GM21576 (cell line): ENCODE results near the gene LRCH1.
A peak's percentile ranks its signal among the peaks of the same experiment; 100 is the strongest.
"Not testable (repeated sequence)": the region's sequence is repeated elsewhere in the genome, so short reads cannot be mapped to it uniquely, and the experiment has no call there.

Experiments
- ATAC-seq: cut with Tn5 transposase; IDR thresholded peaks from one replicate; pipeline ENCODE4 v1.9.1; 2021; ENCODE audit warnings: mild to moderate bottlenecking, moderate library complexity; ENCODE audit not compliant: unreplicated experiment

Gene LRCH1

DNA sequence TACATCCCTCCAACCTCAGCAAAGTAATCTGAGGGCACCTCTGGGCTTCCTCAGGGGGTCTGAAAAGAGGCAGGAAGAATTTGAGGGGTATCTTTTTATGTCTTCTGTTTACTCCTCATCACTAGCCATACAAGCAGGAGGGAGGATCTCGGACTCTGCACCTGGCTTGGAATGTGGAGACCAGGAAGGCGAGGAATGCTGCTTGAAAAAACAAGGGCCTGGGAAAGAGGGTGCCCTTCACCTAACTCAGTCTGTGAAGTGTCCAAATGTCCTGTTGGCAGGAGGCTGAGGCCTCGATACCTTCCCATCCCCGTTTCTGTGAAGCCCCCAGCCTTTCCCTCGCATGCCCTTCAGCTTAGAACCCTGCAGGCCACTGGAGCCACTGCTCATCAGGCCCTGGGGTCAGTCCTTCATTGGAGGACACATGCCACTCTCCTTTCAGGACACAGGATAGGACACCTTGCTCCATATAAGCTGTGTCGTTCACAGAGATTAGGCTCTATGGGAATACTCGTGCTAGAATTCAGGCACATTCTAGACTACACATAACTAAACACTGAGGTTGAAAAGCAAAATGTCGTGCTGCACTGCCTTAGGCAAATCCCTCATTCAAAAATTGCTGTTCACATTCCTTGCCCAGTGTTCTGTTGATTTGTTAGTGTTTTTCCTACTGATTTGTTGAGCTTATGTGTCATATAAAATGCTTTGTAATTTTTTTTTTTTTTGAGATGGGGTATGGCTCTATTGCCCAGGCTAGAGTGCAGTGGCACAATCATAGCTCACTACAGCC lies 194.3 kb downstream of the LRCH1 start:
- no peak for ATAC-seq

- no peak for ATAC-seq
These were observed 195.3 kb downstream of the LRCH1 start for GRCh38 chr13:46748300-46748699.

DNA sequence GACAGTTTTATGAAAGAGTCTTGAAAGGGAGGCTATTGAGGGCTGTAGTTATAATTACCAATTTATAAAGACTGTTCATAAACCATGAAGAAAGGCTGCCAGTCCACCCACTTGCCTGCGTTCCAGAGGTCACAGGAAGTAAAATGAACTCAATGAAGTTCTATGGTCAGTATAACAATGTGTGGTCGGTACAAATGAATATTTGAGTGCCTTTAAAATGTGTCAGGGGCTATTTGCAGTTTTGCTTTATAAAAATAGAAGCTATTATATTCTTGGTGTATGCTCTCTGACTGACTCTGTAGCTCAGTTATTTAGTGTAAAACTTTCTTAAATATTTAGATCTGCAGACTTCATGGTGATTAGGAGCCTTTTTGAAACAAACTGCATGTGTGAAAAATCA lies 197.0 kb downstream of the LRCH1 start:
- ATAC-seq, result no peak

DNA sequence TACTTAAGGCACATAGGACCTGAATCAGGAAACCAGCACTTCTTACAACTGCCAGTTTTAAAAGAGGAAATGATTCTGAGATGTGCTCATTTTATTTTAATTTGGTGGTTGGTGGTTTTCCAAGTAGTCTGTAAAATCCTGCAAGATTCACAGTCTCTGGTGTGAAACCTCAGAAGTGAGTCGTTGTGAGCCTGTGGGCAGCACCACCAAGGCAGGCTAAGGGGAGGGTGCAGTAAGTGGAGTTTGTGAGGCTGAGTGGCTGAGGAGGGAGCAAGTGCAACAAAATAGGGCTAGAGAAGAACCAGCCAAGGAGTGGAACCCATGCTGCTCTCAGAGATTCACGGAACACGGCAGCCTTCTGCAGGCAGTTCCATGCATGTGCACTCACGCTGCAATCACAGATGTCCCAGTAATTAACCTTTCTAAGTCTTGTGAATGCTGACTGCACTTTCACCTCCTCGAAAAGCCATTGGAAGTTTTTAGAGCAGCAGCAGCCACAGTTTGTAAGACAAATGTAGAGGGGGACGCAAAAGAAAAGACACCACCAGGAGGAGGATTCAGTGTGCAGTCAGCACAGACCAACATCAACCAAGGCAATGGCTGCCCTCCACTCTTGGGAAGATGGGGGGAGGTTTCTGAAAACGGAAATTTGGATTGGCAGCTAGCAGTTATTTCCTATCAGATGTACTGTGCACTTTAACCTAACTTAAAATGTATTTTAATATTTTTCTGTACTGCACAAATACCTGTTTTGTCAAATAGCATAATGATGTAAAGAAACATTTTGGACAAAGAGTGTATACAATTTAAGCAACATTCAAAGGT lies 199.1 kb downstream of the LRCH1 start:
- ATAC-seq, result peak; percentile 64

- ATAC-seq, result no peak
These were observed 200.2 kb downstream of the LRCH1 start for GRCh38 chr13:46753137-46753536.

DNA sequence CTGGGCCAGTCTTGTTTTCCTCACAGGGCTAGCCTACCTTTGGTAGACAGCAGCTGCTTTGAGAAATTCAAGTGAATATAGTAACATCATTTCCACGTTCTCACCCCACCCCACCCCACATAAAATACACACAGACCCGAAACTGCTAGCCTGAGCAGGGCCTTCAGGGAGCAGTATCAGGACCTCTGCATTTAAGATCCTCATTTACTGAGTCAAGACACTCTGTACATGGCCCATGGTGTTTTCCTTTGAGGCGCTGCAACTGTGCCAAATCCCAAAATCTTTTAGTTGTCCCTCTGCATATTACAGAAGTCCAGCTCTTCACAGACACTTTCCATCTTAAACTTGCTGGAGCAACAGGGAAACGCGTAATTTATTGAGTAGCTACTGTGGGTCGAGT lies 200.9 kb downstream of the LRCH1 start:
- no peak for ATAC-seq

DNA sequence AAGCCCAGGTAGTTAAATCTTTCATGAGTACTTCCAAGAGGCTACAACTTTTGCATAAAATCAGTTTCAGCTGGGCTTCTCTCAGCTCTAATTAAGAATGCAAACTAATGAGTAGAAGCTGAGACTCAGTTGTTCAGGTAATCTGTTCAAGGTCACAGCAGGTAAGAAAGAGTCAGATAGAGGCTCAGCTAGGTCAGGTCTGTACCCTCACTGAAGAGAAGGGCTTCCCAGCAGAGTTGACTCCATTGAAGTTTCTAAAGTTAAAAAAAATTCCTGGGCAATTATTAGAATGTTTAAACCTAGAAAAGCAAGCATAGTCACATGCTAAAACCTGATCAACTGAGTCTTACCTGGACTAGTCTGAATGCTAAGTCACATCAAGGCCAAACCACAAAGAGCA lies 201.8 kb downstream of the LRCH1 start:
- ATAC-seq, result no peak

GRCh38 chr13:46755508-46755907 lies 202.5 kb downstream of the LRCH1 start:
- not testable (repeated sequence) for ATAC-seq

GRCh38 chr13:46756977-46757376 lies 204.0 kb downstream of the LRCH1 start:
- no peak for ATAC-seq

GRCh38 chr13:46757640-46758039 lies 204.7 kb downstream of the LRCH1 start:
- ATAC-seq, result no peak

DNA sequence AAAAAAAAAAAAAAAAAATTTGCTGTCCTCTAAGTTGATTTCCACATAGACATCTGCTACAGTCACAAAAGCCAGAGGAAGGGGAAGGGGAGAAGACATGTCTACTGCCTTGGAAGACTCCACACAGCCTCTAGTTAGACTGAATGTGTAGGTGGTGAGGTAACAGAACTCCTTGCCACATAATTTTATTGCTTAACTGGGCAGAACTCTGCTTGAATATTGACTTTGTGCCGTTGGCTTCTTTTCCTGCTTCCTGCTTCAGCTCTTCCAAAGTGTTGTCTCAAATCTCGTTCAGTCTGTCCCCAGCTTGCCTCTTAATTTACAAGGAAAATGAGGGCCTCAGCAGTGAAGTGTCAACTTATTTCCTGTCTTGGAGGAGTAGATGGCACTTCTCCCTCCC lies 206.9 kb downstream of the LRCH1 start:
- ATAC-seq, result no peak

DNA sequence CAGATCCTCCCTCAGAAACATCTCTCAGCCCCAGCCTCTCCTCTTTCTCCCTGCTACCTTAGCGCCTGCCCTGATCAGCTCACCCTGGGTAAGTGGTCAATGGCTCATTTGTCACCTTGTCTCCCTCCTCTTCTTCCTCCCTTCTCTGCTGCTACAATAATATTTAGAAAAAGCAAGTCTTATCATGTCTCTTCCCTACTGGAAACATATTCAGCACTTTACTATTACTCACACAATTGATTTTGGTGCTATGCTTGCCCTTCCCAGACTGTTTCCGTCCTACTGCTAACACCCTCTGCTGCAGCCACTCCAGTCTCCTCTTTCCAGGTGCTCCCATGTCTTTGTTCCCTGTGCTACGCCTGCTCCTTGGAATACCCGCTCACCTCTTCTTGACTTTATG lies 208.2 kb downstream of the LRCH1 start:
- no peak for ATAC-seq

DNA sequence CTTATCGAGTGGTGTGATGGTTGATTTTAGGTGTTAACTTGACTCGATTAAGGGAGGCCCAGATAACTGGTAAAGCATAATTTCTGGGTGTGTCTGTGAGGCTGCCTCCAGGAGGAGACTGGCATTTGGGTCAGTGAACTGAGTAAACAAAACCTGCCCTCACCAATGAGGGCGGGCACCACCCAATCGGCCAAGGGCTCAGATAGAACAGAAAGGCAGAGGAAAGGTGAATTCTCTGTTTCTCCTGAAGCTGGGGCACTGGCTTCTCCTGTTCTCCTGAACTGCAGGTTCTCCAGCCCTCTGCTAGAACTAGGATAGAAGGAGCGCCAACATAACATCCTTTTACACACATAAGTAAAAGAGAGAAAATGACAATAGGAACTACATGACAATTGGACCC lies 208.9 kb downstream of the LRCH1 start:
- ATAC-seq, result no peak

DNA sequence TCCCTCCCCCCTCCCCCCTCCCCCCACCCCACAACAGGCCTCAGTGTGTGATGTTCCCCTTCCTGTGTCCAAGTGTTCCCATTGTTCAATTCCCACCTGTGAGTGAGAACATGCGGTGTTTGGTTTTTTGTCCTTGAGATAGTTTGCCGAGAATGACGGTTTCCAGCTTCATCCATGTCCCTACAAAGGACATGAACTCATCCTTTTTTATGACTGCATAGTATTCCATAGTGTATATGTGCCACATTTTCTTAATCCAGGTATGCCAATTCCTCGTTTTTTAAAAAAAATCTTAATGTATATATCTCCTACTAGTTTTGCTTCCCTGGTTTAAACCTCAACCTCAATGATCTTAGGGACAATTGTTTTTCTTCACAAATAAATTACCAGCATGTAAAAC lies 217.0 kb downstream of the LRCH1 start:
- not testable (repeated sequence) for ATAC-seq

DNA sequence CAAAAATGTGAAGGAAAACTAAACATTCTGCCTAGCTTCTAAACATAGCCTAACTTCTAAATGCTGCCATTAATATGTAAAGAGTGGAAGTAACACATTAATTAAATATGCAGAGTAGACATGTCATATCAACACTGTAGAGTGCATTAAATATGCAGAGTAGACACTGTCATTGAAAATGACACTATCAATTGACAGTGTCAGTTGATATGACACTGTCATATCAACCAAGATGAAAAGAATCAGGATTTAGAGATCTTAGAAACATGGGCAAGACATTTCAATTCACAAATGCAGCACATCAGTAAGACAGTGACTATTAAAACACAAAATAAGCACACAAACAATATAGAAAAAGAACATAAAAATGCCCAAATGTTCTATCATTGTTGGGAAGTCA lies 218.7 kb downstream of the LRCH1 start:
- no peak for ATAC-seq

GRCh38 chr13:46773541-46773940 lies 220.6 kb downstream of the LRCH1 start:
- ATAC-seq, result no peak

DNA sequence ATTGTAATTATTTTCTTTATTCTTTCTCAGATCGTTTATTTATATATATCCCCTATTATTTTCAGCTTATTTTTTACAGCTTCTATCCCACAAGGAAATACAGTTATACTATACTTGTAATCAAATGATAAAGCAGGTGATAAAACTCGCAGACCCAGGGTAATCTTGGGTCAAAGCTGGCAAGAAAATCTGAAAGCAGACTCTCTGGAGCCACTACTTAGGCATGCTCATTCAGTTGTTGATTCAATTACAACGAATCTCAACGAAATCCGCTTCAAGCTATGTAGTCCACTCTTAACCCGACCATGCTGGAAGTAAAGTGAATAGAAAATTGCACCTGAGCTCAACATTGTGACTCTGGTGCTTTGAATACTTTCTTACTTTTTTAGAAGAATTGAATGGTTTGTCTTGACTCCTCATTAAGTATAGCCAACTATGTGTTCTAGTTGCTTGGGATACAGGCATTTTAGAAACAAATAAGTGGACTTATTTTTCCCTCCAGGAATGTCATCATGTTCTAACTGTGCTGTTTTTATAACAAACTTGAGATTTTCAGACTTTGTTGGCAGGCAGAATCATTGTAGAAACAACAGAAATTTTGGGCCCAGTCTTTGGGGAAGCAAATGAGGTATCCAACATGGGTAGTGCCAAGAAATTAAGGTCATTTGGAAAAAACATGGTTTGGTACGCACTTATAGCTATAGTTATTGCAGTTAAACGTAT lies 222.6 kb downstream of the LRCH1 start:
- ATAC-seq, result no peak

DNA sequence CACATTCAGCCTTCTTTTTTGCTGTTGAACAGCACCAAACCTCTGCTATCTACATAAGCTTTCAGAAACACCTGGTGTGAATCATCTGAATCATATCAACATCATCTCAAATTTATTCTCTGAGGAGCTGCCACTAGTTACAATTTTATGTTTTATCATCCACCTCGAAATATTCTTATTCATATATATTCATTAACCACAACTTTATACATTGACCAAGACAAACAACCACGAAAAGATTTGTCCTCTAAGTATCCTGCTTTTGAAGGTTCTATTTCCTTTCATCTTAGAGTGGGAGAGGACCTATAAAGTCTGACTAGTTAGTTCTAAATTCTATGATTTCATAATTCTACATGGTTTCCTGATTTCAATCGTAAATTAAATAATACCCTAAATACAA lies 225.1 kb downstream of the LRCH1 start:
- ATAC-seq, result no peak

GRCh38 chr13:46778890-46779289 lies 225.9 kb downstream of the LRCH1 start:
- ATAC-seq, result no peak

GRCh38 chr13:46782066-46782465 lies 229.1 kb downstream of the LRCH1 start:
- ATAC-seq, result no peak

GRCh38 chr13:46782691-46783090 lies 229.7 kb downstream of the LRCH1 start:
- ATAC-seq, result no peak

DNA sequence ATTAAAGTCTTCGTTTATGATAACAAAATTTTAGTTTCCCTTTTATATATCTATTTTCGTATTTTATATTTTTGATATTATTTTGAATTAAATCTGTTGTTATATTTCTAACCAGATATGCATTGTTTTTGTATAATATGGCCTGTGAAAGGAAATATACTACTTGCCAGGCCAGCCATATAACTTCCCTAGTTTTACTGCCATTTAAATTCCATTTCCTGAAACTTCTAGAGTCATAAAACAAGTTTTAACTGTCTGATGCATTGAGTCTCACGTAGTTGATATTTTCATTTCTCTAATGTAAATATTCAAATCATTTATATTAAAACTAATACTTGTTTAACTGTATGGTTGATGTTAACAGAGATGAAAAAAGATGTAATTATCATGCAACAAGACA lies 230.5 kb downstream of the LRCH1 start:
- no peak for ATAC-seq
